ENCODE measurements around the gene FGF19.

DNA sequence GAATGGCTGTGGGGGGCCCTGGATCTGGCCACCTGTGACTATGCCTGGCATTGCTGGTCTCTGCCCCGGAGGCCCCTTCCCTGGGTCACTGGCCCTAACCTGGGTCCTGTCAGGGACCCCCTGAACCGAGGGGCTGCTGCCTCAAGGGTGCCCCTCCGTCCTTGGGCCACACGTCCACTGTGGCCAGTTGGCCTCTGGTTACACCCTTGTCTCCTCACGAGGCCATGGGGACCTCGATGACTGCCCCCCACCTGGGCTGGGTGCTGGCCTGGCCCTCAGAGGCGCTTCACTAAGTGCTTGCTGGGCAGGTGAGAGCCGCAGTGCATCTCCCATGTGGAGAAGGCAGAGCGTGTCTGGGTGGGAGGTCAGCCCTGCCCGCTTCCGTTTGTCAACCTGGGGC, 27.3 kb upstream of the FGF19 start:
- TF ChIP-seq EZH2 (IDR thresholded peaks at IDR 0.05; ENCODE audit: insufficient read depth, poor library complexity, severe bottlenecking), result no peak
- TF ChIP-seq EZH2phosphoT487 (IDR thresholded peaks at IDR 0.05; ENCODE audit: insufficient read depth, low read depth), result no peak

Data from GM23248 (cell line).